ENCODE measurements around the gene CNPY3.

GRCh38 chr6:42898891-42899361, 30.4 kb upstream of the CNPY3 start:
- TF ChIP-seq EZH2 (IDR thresholded peaks at IDR 0.05; ENCODE audit: borderline replicate concordance, low read depth, low read length, severe bottlenecking): no peak
- peak; percentile 76 for TF ChIP-seq CTCF (IDR thresholded peaks at IDR 0.05; ENCODE audit: borderline replicate concordance, extremely low read depth, low read length, poor library complexity, severe bottlenecking)
